DOHH2 (cell line): ENCODE results near the gene SLC25A14.

Experiments used
- EZH2phosphoT487 ChIP-seq: fragments of 200-600 bp; sonication (generic); IDR thresholded peaks from 2 replicates; pipeline ENCODE4 v1.6.1; 2017; ENCODE audit warnings: borderline replicate concordance, mild to moderate bottlenecking, antibody characterized with exemption, low read length, moderate library complexity, mixed read lengths
- TF ChIP-seq, protein P1 (sequence below): fragments of 200-600 bp; sonication (generic); IDR thresholded peaks from one replicate; pipeline ENCODE4 v1.5.1; 2014; ENCODE audit warnings: antibody characterized with exemption, mild to moderate bottlenecking, low read depth, low read length; ENCODE audit not compliant: poor library complexity, severe bottlenecking

GRCh38 chrX:130385520-130385919, 45.8 kb downstream of the SLC25A14 start, which contains the start of gene GPR119:
- TF ChIP-seq, protein P1, sequence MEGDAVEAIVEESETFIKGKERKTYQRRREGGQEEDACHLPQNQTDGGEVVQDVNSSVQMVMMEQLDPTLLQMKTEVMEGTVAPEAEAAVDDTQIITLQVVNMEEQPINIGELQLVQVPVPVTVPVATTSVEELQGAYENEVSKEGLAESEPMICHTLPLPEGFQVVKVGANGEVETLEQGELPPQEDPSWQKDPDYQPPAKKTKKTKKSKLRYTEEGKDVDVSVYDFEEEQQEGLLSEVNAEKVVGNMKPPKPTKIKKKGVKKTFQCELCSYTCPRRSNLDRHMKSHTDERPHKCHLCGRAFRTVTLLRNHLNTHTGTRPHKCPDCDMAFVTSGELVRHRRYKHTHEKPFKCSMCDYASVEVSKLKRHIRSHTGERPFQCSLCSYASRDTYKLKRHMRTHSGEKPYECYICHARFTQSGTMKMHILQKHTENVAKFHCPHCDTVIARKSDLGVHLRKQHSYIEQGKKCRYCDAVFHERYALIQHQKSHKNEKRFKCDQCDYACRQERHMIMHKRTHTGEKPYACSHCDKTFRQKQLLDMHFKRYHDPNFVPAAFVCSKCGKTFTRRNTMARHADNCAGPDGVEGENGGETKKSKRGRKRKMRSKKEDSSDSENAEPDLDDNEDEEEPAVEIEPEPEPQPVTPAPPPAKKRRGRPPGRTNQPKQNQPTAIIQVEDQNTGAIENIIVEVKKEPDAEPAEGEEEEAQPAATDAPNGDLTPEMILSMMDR, result no peak
- no peak for TF ChIP-seq EZH2phosphoT487
